Testis (tissue), 2 donors: Measurements from ENCODE around the gene SYNGR1.

Experiments
- POLR2A ChIP-seq: fragments of 450-650 bp; IDR thresholded peaks from one replicate; pipeline ENCODE4 v1.6.1; 2017; ENCODE audit warnings: antibody characterized with exemption, mild to moderate bottlenecking, moderate library complexity
- TF ChIP-seq, protein P1 (sequence below), 3 experiments: fragments of 450-650 bp in 2 of 3; fragments of 200-600 bp in 1 of 3; sonication (generic) in 1 of 3; IDR thresholded peaks; one replicate each; pipeline ENCODE4 v1.5.1; 2016 to 2019; ENCODE audit warnings: antibody characterized with exemption in 3 of 3, mild to moderate bottlenecking in 2 of 3, moderate library complexity in 1 of 3

DNA sequence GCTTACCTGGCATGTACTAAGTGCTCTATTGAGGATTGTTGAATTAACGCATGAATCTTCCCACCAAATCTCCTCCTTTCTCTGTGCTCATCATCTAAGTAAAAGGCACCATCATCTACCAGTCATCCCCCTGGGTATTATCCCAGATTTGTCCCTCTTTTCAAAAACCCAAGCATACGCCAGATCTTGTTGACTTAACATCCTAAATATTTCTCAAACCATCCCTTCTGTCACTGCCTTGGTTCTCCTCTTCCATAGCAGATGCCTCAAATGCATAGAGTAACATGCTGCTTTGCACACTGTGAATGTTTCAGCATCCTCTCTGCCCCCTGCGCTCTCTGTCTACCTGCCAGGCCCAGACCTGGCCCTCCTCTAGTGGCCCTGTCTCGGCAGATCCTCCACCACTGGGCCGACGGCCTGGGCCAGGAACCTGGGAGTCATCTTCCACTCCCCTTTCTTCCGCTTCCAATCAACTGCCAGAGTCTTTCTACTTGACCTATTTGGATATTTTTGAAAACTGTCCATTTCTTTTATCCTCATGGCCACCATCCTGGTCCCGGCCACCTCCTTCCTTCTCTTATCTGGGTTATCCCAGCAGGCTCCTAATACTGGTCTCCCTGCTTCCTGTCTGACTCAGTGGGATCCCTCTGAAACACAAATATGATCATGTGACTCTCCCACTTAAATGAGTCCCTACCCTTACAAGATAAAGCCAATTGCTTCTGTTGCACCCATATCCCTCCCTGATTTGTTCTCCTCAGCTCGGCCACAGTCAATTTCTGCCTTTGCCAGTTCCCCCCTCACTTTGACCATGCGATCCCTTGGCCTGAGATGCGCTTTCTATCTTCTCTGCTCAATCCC lies 46.4 kb downstream of the SYNGR1 start:
- TF ChIP-seq, protein P1, sequence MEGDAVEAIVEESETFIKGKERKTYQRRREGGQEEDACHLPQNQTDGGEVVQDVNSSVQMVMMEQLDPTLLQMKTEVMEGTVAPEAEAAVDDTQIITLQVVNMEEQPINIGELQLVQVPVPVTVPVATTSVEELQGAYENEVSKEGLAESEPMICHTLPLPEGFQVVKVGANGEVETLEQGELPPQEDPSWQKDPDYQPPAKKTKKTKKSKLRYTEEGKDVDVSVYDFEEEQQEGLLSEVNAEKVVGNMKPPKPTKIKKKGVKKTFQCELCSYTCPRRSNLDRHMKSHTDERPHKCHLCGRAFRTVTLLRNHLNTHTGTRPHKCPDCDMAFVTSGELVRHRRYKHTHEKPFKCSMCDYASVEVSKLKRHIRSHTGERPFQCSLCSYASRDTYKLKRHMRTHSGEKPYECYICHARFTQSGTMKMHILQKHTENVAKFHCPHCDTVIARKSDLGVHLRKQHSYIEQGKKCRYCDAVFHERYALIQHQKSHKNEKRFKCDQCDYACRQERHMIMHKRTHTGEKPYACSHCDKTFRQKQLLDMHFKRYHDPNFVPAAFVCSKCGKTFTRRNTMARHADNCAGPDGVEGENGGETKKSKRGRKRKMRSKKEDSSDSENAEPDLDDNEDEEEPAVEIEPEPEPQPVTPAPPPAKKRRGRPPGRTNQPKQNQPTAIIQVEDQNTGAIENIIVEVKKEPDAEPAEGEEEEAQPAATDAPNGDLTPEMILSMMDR (IDR thresholded peaks at IDR 0.05): no peak
- no peak for TF ChIP-seq POLR2A
